Stimulated activated CD4-positive, alpha-beta T cell treated with anti-CD3 and anti-CD28 coated beads, Interleukin-2, amount 100 ng/mL, for 48 hours (primary cell): Measurements from ENCODE around the gene RASAL1.
"Not testable (repeated sequence)": the region's sequence is repeated elsewhere in the genome, so short reads cannot be mapped to it uniquely, and the experiment has no call there.

Experiments
- DNase-seq, 2 donors: peaks; one replicate each; pipeline ENCODE4 v3.0.0-alpha.2; 2020

Gene RASAL1

DNA sequence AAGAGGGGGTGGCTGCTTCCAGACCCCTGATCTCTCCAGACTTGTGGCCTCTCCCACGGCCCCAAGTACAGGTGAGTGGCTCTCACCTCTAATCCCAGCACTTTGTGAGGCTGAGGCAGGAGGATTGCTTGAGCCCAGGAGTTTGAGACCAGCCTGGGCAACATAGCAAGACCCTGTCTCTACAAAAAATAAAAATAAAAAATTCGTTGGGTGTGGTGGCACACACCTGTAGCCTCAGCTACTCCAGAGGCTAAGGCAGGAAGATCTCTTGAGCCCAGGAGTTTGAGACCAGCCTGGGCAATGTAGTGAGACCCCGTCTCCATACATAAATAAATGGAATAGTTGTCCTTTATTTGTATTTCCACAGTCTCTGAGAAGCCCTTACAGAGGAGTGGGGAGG lies 6.2 kb upstream of the RASAL1 start:
- DNase-seq, result not testable (repeated sequence)

DNA sequence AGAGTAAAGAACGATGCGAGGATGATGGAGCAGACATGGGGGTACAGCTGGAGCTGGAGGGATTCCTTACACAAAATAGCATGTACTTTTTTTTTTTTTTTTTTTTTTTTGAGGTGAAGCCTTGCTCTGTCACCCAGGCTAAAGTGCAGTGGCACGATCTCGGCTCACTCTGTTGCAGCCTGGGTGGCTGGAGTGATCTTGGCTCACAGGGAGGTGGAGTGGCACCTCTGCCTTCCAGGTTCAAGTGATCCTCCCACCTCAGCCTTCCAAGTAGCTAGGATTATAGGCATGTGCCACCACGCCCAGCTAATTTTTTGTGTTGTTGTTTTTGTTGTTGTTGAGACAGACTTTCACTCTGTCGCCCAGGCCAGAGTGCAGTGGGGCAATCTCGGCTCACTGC lies 5.1 kb upstream of the RASAL1 start:
- DNase-seq, result no peak

DNA sequence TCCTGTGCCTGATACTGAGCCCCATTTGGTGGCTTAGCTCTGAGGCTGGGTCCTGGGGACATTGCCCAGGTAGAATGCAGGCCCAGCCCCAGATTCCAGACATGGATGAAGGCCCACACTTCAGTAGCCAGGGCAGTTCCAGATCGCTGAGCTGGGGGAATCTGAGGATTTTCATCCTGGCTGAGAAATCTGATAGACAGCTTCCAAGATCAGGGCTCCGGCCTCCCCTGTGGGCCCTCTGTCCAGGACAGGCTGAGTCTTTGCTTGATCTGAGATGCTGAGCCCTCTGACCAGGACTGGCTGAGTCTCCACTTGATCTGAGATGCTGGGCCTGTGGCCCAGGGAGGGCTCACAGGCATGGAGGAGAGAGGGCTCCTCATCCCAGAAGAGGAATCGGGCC lies 3.3 kb upstream of the RASAL1 start:
- no peak for DNase-seq

DNA sequence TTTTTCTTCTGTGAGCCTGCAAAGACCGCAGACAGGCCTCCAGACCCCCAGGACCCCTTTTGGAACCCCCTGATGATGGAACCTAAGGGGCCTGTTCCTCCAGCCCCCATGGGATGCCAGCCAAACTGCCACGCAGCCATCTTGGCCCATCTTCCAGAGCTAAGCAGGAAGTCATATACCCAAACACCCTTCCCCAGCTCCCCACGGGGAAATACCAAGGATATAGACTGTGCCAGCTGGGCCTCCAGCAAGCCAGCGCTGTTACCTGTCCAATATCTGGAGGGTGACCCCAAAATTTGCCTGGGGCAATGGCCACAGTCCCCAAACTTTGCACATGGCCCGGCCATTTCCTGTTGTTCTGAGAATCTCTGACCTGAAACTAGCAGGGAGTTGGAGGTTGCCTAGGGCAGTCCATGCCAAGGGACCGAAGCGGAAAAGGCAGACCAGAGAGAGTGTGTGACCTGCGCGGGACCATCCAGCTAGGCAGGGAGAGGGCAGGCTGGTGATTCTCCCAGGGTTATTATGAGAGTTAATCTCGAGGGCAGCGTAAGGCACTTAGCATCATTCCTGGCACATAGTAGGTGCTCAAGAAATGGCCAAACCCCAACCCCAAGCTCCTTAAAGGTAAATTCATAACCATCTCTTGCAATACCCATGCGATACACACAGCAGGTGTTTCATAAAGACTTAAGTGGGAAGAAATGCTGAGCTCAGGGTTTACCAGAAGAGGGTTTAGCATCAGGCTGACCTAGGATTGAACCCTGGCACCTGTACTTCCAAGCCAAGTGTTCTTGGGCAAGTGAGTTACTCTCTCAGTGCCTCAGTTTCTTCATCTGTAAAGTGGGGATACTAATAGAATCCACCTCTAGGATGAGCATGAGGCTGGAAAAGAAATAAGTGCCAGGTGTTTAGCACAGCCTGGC lies 2.6 kb upstream of the RASAL1 start:
- no peak for DNase-seq

DNA sequence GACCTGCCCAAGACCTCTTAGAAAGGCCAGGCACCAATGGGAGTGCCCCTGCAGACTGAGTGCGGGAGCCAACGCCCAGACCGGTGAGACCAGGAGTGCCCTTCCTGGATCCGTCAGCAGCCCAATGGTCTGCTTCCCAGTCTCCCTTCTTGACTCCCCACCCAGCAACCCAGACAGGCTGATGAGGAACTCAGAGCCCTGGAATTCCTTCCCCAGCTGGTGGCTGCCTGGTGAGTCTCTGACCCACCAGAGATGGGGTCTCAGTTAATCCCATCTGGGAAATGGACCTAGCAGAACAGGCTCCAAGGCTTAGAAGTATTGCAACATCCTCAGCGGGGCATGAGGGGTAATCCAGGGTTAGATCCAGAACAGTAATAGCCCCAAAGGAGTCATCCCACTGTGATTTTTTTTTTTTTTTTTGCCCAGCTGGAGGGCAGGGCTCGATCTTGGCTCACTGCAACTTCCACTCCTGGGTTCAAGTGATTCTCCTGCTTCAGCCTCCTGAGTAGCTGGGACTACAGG lies 1.5 kb upstream of the RASAL1 start:
- no peak for DNase-seq

DNA sequence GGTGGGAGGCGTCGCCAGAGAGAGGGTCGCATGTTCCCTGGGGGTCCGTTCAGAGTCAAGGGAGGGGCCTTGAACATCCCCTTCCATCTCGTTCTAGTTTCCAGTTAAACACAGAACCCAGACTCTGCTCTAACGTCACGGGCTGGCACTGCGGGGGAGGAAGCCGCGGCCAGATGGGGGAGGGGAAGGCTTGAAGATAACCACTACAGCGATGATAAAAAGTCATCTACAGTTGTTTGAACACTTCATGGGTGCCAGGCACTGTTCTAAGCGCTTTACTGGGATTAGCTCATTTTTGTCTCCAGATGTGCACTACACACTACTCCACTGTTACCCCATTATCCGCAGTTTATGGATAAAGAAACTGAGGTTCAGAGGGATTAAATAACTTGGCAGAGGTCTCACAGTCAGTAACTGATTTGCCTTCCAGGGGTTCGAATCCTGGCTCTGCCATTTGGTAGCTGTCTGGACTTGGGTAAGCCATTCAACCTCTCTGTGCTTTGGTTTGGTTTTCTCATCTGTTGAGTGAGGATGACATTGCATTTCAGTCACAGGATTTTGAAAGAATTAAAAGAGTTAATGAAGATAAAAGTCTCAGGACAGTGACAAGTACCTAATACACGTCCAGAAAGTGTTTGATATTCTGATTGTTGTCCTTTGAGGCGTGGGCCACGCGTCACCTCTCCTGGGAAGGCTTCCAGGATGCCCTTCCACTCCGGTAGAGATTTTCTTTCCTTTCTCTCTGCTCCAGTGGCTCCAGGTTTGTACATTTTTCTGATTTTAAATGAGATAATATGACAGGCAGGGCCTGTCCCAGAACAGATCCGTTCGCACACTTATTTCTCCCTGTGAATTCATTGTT lies 798 bp upstream of the RASAL1 start:
- DNase-seq, result peak; percentile 41 to 62

DNA sequence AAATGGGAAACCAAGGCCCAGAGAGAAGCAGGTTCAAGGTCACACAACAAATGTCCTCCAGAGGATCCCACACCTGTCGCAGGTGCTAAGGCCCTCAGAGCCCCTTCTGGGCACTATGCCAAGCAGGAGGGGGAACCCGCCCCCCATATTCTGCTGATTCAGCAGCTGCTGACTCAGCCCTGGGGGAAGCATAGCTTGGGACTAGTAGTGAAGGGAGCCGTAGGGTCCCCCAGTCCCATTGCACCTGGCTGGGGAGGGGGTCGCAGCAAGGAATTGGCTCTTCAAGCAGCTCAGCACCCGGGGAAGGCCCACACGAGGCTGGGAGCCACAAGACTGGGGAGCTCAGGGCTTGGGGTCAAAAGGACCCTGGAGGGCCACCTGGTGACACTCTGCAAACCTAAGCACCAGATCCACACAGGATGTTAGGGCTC lies 1.0 kb downstream of the RASAL1 start:
- DNase-seq, result no peak

DNA sequence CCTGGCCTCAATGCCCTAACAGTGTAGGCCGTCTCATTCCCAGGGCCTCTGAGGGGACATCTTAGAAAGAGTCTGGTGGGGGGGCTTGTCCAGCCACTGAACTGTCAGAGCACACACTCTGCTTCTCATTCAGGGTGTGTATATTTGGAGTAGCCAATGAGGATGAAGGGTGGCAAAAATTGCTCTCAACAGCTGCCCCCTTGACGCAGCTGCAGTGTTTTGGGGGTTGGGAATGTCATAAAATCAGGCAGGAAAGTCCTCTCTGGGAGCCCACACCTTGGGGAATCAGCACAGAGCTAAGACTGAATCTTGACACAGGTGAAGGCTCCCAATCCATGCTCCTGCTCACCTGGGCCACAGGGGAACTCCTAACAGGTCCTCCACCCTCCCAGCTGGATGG lies 1.5 kb downstream of the RASAL1 start:
- no peak for DNase-seq

DNA sequence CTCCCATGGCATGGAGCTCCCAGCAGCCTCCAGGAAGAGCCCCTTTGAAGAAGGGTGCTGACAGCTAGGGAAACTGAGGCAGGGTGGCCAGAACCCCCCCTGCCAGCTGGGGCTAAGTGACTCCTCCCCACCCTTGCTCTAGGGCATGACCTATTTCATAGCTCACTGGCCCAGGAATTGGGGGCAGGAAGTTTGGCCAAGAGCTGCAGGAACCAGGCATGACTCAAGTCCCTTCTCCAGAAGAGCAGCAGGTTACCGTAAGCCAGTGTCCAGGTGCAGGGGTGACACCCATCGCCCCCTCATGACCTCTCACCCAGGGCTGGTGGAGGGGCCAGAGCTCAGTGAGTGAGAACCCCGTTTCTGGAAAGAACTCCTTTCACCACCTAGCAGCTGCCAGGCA lies 1.9 kb downstream of the RASAL1 start:
- DNase-seq, result no peak

DNA sequence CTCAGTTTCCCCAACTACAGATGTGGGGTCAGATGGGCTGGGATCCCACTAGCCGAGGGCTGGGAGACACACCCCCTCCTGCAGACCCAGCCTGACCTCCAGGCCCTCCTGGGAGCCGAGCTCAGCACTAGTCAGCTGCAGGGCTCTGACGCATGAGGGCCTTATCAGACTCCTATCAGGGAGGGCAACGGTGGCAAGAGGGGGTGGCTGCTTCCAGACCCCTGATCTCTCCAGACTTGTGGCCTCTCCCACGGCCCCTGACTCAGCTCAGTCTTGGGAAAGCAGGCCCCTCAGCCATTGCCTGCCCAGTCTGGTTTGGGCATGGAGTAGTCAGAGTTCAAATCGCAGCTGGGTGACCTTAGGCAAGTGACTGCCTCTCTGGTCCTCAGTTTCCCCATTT lies 2.5 kb downstream of the RASAL1 start:
- no peak for DNase-seq

DNA sequence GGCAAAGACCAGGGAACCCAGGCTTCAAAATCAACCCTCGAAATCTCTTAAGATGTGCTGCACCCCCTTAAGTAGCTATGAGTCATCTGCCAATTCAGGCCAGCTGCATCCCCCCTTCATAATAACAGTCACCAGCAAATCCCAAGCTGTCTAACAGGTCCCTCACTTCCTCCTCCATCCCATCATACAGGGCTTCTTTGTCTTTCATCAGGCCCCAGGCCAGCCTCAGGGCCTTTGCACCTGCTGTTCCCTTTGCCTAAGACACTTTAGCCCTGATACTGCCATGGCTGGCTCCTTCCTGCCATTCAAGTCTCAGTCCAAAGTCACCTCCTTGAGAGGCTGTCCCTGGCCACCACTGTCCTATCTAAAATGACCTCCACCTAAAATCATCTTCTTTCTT lies 4.0 kb downstream of the RASAL1 start:
- DNase-seq, result no peak

DNA sequence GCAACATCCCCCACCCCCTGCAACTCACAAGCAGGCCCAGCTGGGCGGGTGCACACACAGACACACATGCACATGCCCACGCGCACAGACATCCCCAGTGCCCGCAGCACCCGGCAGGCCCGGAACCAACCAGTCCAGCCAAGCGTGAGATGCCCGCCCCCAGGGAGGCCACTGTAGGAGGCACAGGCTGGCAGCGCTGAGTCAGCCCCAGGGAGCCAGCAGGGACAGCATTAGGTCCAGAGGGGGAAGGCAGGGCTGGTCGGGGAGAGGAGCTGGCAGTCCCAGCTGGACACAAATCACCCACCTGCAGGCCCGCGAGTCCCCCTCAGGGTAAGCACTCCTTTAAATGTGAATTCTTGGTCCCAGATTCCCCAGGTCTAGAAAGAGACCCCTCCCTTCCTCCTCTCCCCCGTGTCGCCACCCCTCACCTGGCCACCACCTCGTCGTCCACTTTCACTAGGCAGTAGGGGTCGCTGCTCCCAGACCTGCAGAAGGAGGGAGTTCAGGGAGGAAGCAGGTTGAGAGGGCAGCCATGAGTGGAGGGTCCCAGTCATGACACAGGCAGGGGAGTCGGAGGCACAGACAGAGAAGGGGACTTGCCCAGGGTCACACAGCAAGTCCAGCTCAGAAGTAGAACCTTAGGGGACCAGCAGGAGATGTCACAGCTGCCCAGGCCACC lies 5.0 kb downstream of the RASAL1 start:
- no peak for DNase-seq

DNA sequence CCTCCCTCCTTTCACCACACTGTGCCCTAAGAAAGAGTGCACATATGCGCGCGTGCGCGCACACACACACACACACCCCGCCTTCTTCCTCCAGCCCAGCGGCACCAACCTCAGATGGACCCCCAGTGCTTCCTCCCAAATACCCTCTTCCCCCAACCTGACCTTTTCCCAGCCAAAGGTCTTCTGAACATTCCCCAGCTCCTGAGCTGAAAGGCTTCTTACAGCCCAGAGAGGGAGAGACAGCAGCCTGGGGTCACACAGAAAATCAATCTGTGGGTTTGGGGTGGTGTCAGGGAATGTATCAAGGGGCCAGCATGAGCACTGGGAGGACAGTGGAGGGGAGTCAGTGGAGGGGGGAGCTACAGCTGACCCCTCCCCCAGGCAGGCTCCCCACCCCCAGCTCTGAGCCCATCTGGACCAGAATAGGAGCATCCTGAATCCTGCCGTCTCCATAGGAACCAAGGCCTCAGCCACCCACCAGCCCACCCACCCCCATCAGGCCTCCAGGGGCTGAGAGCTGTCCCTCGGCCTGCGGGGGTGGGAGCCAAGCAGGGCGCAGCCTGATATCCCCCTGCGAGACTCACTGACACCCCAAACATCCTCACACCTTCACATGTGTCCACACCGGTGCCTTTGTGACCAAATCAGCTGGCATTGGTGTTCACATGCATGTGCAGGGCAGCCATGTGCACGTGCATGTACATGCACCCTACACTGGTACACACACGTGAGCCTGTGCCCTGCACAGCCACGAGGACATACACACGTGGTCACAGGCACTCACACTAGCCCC lies 5.7 kb downstream of the RASAL1 start:
- no peak for DNase-seq

DNA sequence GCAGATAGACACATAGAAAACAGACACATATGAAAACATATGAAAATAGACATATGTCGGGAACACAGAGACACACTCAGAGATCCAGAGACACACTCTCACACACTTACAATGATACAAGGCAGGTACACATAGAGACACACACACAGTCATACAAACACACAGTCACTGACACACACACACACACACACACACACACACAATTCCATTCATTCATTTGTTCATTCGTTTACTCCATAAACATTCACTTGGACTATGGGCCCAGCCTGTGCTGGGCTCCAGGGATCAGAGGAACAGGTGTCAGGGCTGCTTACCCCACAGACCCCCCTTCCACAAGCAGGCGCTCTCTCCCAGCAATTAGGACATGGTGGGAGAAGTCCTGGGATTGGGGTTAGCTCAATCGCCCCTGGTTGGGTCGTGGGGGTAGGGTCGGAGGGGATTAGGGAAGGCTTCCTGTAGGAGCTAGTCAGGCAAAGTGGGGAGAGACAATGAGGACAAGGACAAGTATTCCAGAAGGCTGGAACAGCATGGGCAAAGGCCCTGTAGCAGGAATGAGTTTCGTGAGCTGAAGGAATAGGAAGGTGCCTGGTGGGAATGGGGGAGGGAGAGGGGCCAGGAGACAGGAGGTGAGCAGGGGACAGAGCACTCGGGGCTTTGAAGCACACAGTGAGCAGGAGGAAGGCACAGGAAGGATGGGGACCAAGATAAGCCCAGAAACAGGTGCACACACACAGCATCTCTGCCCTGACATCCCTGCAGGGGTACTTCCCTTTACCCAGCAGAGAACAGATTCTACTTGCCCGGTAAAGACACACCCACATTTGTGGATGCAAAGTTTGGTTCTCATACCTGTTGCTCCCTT lies 6.5 kb downstream of the RASAL1 start:
- no peak for DNase-seq

DNA sequence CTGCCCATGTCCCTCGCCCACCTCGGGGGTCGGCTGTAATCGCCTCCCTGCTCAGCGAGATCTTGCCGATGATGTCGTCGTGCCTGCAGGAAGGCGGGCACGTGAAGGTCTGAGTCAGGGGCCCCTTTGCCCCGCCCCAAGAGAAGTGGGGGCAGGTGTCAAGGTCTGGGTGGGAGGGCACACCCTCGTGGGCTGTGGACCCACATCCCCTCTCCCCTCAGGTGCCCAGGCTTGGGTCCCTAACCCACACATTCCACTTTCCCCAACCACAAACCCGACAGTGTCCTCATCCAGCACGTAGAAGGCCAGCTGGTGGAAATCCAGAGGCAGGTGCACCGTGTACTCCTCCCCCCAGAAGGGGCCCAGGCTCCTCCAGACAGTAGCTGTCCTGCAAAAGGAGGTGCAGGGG lies 7.8 kb downstream of the RASAL1 start:
- DNase-seq, result no peak

DNA sequence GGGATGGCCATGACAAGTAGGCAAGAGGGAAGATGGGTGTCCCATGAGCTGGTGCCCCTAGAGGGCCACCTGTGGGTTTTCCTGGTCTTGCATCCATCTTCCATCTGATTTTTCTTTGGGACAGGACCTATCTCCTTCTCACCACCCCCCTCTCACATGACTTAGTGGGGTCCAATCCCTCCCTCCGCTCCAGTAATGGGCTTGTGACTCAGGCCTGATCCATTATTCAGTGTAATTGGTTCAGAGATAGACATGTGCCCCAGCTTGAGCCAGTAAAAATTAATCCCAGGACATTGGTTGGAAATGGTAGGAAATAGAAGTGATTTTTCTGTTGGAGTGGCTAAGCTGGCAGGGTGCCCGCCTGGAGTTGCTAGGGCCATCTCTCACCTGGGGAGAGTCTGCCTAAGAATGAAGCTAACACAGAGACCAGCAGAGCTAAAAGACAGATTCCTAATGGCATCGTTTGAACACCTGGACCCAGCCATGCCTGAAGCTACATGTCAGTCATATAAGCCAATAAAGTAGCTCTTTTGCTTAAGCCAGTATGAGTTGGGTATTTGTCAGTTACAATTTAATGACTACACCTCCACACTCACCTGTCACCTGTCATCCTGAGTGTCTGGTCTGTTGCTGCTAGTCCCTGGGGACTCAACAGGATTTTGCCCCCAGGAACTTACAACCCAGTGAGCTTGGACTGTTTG lies 14.7 kb downstream of the RASAL1 start:
- DNase-seq, result no peak

DNA sequence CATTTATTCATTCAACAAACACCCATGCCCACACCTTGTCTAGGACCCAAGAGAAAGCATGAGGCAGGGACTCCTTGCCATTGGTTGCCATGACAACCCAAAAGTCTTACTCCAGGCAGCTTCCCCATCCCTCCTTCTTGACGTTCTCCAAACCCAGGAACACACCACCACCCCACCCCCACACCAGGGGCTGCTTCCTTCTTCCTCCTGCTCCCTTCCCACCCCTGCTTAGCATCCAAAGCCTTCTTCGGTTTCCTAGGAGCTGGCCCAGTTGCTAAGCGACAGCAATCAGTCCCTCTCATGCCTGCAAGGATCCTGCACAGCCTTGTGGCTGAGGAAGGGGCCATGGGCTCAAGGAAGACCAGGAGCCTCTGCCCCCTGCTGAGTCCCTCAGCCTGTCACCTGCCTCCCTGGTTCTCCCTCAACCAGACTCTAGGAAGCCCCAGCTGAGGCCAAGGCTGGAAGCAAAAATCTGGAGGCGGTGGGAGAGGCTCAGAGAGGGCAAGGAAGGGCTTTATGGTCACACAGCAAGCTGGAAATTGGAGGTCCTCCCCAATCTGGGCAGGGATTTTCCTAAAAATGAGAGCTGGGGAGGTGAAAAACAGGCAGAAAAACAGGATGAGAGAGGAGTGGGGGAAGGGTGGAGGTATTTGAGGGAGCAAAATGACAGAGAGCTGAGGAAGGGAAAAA lies 15.4 kb downstream of the RASAL1 start:
- no peak for DNase-seq

DNA sequence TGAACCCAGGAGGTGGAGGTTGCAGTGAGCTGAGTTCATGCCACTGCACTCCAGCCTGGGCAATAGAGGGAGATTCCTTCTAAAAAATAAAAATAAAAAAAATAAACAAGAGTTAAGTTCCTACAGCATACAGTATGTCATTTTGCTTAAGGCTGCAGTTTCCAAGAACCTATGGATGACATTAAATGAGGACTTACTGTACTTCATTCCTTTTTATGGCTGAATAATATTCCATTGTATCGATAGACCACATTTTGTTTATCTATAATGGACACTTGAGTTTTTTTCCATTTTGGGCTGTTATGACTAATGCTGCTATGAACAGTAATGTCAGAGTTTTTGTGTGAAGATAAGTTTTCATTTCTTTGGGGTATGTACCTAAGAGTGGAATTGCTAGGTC lies 17.4 kb downstream of the RASAL1 start:
- DNase-seq, result no peak

DNA sequence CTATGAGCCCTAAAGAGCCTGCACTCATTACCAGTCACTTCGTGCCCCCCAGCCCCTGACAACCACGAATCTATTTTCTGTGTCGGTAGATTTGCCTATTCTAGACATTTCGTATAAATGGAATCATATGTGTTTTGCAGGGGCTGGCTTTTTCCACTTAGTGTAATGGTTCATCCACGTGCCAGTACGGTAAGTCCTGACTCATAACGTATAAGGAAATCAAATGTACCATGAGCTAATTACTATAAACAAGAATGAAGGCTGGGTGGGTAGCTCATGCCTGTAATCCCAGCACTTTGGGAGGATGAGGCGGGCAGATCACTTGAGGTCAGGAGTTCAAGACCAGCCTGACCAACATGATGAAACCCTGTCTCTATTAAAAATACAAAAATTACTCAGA lies 17.9 kb downstream of the RASAL1 start:
- not testable (repeated sequence) for DNase-seq

DNA sequence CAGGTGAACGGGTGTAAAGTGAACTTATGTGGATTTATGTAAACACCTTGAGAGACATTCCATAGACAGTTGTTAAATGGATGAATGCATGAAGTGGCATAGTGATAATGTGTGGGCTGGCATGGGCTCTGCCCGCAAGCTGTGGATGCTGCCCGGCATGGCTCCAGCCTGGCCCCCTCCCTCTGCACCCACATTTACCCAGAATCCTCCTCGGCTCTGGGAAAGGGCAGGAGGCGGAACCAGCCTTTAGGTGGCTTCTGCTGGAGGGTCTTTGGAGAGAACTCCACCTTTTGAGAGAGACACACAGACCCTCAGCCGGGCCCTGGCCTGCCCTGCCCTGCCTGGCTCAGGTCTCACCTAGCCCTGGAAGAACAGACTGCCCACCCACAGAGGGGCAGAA lies 18.7 kb downstream of the RASAL1 start:
- no peak for DNase-seq
